KMS-11 (cell line): ENCODE data around the gene PNMA8C.

Experiments
- H2AFZ ChIP-seq: fragments of 200-600 bp; sonication (generic); 2 replicates; pipeline ENCODE4 v1.6.1; 2016; ENCODE audit warnings: antibody characterized with exemption, mixed run types, low read depth
- H3K27ac ChIP-seq: fragments of 200-600 bp; sonication (generic); 2 replicates; pipeline ENCODE4 v1.6.1; 2016; ENCODE audit warnings: mild to moderate bottlenecking, mixed run types
- H3K27me3 ChIP-seq: fragments of 200-600 bp; sonication (generic); 2 replicates; pipeline ENCODE4 v1.6.1; 2017; ENCODE audit warnings: mild to moderate bottlenecking, low read depth, mixed run types, moderate library complexity; ENCODE audit not compliant: insufficient read depth
- H3K36me3 ChIP-seq: fragments of 200-600 bp; sonication (generic); 2 replicates; pipeline ENCODE4 v1.6.1; 2017; ENCODE audit warnings: mild to moderate bottlenecking, mixed run types; ENCODE audit not compliant: insufficient read depth
- H3K4me1 ChIP-seq: fragments of 200-600 bp; sonication (generic); 2 replicates; pipeline ENCODE4 v1.6.1; 2016; ENCODE audit warnings: mild to moderate bottlenecking, low read depth, mixed run types; ENCODE audit not compliant: poor library complexity, severe bottlenecking
- H3K4me2 ChIP-seq: fragments of 200-600 bp; sonication (generic); 2 replicates; pipeline ENCODE4 v1.7.0; 2016; ENCODE audit warnings: mild to moderate bottlenecking, mixed run types
- H3K4me3 ChIP-seq: fragments of 200-600 bp; sonication (generic); IDR thresholded peaks from 2 replicates; pipeline ENCODE4 v1.6.1; 2017; ENCODE audit warnings: low read depth, low read length, mixed read lengths; ENCODE audit not compliant: insufficient read depth
- H3K79me2 ChIP-seq: fragments of 200-600 bp; sonication (generic); 2 replicates; pipeline ENCODE4 v1.6.1; 2016; ENCODE audit warnings: low read depth, mixed run types; ENCODE audit not compliant: insufficient read depth
- H3K9ac ChIP-seq: fragments of 200-600 bp; sonication (generic); 2 replicates; pipeline ENCODE4 v1.6.1; 2016; ENCODE audit warnings: mild to moderate bottlenecking, mixed run types
- H4K20me1 ChIP-seq: fragments of 200-600 bp; sonication (generic); 2 replicates; pipeline ENCODE4 v1.6.1; 2016; ENCODE audit warnings: mild to moderate bottlenecking, mixed run types; ENCODE audit not compliant: insufficient read depth
- TF ChIP-seq, protein P1 (sequence below): fragments of 200-600 bp; sonication (generic); conservative IDR thresholded peaks from 2 replicates; pipeline ENCODE4 v1.6.1; 2017; ENCODE audit warnings: low read depth, mild to moderate bottlenecking, antibody characterized with exemption, low read length, moderate library complexity, mixed read lengths

PNMA8C gene

DNA sequence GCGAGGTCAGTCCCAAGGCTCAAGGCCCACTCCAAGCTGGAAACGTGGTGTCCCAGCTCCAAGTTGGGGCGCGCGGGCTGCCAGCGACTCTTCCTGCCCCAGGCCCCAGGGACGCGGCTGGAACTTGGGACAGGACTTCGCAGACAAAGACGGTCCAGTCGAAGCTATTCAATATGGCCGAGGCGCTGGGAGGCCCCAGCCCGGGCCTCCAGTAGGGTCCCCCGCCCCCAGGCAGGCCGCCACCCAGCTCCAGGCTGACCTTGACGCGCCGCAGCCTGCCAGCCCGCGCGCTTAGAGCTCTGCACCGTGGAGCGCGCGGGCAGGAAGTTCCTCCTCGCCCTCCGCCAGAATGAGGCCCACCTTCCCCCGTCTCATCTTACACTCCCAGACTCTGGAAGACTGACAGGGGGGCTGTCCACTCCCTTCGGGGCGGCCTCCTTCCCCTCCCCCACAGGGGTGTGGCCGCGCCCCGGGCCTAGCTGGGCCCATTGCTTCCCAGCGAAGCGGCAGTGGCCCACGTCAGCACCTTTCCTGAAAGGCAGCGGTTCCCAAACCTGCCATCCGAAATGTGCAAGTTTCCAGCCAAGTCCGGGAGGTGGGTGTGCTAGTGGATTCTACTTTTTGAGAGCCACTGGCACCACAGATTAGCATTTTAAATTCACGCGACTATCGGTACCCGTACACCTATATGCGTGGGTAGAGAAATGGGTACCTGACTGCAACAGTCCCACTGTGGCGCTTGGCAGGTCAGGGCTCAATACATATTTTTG is 15.3 kb downstream of the PNMA8C start, which contains the start of gene CCDC8:
Gene CCDC8, minus strand, starts transcription at position 303 of the 770 bp plus-strand sequence. CDS start 754 bp downstream, outside the sequence.
- Histone ChIP-seq H3K9ac (no peak within 1 kb of the TSS), H3K4me3 (no peak within 1 kb of the TSS), H3K27ac (no peak within 1 kb of the TSS), H4K20me1 (no peaks in the 10 kb centered on the region), H3K4me2 (no peak within 1 kb of the TSS), H3K36me3 (no peaks in the 10 kb centered on the region), H3K27me3 (peaks cover 44% of the 10 kb centered on the region), H3K4me1 (no peaks in the 10 kb centered on the region), H2AFZ (no peak within 1 kb of the TSS), H3K79me2 (no peaks in the 10 kb centered on the region)
- TF ChIP-seq, protein P1, sequence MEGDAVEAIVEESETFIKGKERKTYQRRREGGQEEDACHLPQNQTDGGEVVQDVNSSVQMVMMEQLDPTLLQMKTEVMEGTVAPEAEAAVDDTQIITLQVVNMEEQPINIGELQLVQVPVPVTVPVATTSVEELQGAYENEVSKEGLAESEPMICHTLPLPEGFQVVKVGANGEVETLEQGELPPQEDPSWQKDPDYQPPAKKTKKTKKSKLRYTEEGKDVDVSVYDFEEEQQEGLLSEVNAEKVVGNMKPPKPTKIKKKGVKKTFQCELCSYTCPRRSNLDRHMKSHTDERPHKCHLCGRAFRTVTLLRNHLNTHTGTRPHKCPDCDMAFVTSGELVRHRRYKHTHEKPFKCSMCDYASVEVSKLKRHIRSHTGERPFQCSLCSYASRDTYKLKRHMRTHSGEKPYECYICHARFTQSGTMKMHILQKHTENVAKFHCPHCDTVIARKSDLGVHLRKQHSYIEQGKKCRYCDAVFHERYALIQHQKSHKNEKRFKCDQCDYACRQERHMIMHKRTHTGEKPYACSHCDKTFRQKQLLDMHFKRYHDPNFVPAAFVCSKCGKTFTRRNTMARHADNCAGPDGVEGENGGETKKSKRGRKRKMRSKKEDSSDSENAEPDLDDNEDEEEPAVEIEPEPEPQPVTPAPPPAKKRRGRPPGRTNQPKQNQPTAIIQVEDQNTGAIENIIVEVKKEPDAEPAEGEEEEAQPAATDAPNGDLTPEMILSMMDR: no peak

DNA sequence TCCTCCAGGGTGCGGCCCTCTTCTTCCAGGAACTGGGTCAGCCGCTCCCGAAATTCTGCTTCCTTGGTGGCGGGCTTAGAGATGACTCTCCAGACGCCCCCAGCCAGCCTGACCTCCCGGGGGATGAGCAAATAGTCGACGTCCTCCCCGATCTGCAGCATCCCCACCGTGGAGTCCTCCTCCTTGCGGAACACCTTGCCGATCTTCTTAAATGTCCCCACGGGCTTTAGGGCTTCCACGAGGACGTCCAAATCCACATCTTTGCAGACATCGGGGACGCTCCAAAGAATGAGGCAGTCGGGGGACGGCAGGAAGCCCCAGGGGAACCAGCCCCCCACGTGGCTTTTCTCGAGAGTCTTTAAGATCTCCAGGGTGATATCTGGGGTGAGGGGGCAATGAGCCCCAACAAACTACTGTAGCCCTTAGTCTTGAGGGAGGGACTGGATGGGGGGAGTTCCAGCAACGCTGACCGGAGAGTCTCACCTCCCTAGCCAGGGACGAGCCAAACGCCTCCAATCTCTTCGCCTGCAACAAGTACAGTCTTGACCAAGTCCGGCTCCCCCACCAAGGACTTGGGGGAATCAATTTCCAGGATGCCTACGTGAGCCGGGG is 16.0 kb downstream of the PNMA8C start:
- no peak overlapping the region for H3K27ac ChIP-seq
- no peak overlapping the region for H3K9ac ChIP-seq
- no peak overlapping the region for H3K4me2 ChIP-seq
- no peaks in the 10 kb centered on the region for H3K36me3 ChIP-seq
- no peak overlapping the region for H2AFZ ChIP-seq
- H3K4me1 ChIP-seq: no peaks in the 10 kb centered on the region
- TF ChIP-seq, protein P1: no peak
- no peaks in the 10 kb centered on the region for H4K20me1 ChIP-seq
- H3K79me2 ChIP-seq: no peaks in the 10 kb centered on the region
- no peak overlapping the region for H3K4me3 ChIP-seq
- H3K27me3 ChIP-seq: peaks cover 47% of the 10 kb centered on the region

DNA sequence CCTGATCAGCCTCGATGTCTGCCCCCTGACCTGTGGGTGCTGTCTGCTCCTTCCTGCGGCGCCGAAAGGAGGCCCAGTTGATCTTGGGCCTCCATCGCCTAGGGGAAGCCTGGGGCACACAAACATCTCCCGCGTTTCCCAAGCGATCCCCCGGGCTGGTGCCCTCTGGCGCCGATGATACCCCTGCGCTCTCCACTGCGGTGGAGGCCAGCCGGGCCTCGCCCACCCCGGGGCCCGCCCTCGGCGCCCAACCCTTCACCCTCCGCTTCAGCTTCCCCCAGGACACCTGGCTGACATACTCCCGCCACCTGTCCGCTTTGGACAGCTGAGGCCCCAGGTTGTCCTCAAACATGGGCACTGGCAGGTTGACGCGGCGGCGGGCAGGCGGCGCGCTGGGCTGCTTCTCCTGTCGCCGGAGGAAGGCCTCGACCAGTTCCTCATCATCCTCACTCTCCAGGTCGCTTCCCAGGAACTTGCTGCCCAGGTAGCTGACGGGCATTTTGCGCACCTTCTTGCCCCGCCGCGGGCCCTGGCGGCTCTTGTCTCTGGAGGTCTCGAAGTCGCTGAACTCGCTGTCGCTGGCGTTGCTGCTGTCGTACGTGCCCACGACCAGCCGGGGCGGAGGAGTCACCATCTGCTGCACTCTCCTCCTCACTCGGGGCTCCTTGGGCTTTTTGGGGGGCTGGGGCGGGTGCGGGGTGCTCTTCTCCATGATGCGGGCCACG is 16.6 kb downstream of the PNMA8C start:
- no peak overlapping the region for H3K9ac ChIP-seq
- H3K4me1 ChIP-seq: no peaks in the 10 kb centered on the region
- no peak overlapping the region for H3K27ac ChIP-seq
- no peaks in the 10 kb centered on the region for H4K20me1 ChIP-seq
- H2AFZ ChIP-seq: no peak overlapping the region
- peaks cover 47% of the 10 kb centered on the region for H3K27me3 ChIP-seq
- no peak overlapping the region for H3K4me2 ChIP-seq
- no peaks in the 10 kb centered on the region for H3K79me2 ChIP-seq
- H3K36me3 ChIP-seq: no peaks in the 10 kb centered on the region
- no peak overlapping the region for H3K4me3 ChIP-seq
- TF ChIP-seq, protein P1: no peak

DNA sequence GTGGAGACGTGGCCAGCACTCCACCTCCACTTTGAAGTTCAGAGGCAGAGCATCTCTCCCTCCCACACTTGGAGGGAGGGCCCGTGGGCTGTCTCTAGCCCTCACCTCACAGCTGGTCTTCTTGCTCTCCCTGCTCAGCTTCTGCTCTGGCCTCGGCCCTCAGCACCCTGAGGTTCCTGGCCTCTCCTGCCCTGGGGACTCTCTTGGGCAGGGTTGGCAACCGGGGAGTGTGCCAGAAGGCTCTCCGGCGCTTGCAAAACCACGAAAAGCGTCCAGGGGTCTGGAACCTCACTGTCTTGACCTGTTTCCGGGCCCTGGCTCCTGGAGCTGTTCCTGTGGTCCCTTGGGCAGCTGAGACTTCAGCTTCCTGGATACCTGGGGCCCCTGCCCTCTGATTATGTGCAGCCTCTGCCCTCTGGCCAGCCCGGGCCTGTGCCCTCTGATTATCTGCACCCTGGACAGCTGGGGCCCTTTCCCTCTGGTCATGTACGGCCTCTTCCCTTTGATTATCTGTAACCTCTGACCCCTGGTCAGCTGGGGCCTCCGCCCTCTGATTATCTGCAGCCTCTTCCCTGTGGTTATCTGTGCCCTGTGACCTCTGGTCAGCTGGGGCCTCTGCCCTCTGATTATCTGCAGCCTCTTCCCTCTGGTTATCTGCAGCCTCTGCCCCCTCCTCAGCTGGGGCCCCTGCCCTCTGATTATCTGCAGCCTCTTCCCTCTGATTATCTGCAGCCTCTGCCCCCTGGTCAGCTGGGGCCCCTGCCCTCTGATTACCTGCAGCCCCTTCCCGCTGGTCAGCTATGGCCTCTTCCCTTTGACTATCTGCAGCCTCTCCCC is 17.4 kb downstream of the PNMA8C start:
- Histone ChIP-seq H3K79me2 (no peaks in the 10 kb centered on the region), H3K4me3 (no peak overlapping the region), H3K9ac (no peak overlapping the region), H3K4me1 (no peaks in the 10 kb centered on the region), H3K36me3 (no peaks in the 10 kb centered on the region), H2AFZ (no peak overlapping the region), H4K20me1 (no peaks in the 10 kb centered on the region), H3K27ac (no peak overlapping the region), H3K4me2 (no peak overlapping the region), H3K27me3 (peaks cover 53% of the 10 kb centered on the region)
- TF ChIP-seq, protein P1: no peak
